HCT116 (cell line): Measurements from ENCODE around the gene ACAN. TPM values are rescaled to one million over a fixed set of nuclear protein-coding genes. Genes with fewer than 3 reads are reported as not detected.

Experiments
- ATAC-seq: fragments of 200-7000 bp; cut with Tn5 transposase; 2 replicates; pipeline ENCODE4 v1.9.1; 2020; ENCODE audit warnings: mild to moderate bottlenecking, moderate library complexity
- BruUV-seq: library from RNA; stranded (reverse); fragments of 400-500 nt; replicated peaks from 2 replicates; lab custom pipeline; 2021; lab: Mats Ljungman, UMichigan
- CTCF ChIA-PET: fragments of 300-600 bp; sonication (Branson Sonifier 250); formaldehyde crosslinking; loops from one replicate; lab custom pipeline; 2021; ENCODE audit warnings: antibody characterized with exemption; lab: Charles Lee
- POLR2A ChIA-PET: fragments of 300-600, 350-600 bp; sonication (Branson Sonifier 250); formaldehyde crosslinking; loops from one replicate; lab custom pipeline; 2021; ENCODE audit warnings: antibody characterized with exemption; lab: Charles Lee
- RAD21 ChIA-PET, 2 experiments: fragments of 300-600 bp; sonication (Branson Sonifier 250); formaldehyde crosslinking; loops; one replicate each; lab custom pipeline; 2023; ENCODE audit warnings: low total read pairs in 2 of 2; ENCODE audit not compliant: uncharacterized antibody in 2 of 2, unreplicated experiment in 2 of 2, low non-redundant PET in 1 of 2; lab: Charles Lee
- DNase-seq: peaks from one replicate; pipeline ENCODE4 v3.0.0-alpha.2; 2010; ENCODE audit warnings: low read depth, low spot score
- H2AFZ ChIP-seq: fragments of 200-600 bp; shearing (Covaris generic), sonication (generic); 2 replicates; pipeline ENCODE4 v1.6.1; 2017; ENCODE audit warnings: low read depth, mixed run types, mixed read lengths, antibody characterized with exemption, low read length; ENCODE audit not compliant: poor library complexity, severe bottlenecking
- H3K27ac ChIP-seq: 2 replicates; pipeline ENCODE4 v1.5.1; 2012; ENCODE audit warnings: low read depth, low read length
- H3K27me3 ChIP-seq: fragments of 200-600 bp; sonication (generic); 2 replicates; pipeline ENCODE4 v1.6.1; 2016; ENCODE audit warnings: mixed run types, low read length, mixed read lengths; ENCODE audit not compliant: insufficient read depth
- H3K36me3 ChIP-seq, 2 experiments: fragments of 200-500 bp in 1 of 2; fragments of 200-600 bp in 1 of 2; sonication (Bioruptor generic) in 1 of 2; sonication (generic) in 1 of 2; 2 replicates each; pipeline versions ENCODE4 v1.5.1 to v1.6.1; 2014 to 2016; ENCODE audit warnings: low read length in 2 of 2, inconsistent platforms in 1 of 2, mixed read lengths in 1 of 2, mixed run types in 1 of 2; ENCODE audit not compliant: insufficient read depth in 2 of 2, control insufficient read depth in 1 of 2
- H3K4me1 ChIP-seq, 2 experiments: fragments of 200-600 bp in 1 of 2; sonication (generic) in 1 of 2; 2 replicates each; pipeline versions ENCODE4 v1.5.1 to v1.6.1; 2012 to 2017; ENCODE audit warnings: low read length in 2 of 2, inconsistent platforms in 1 of 2, mild to moderate bottlenecking in 1 of 2, mixed read lengths in 1 of 2, mixed run types in 1 of 2, moderate library complexity in 1 of 2; ENCODE audit not compliant: insufficient read depth in 2 of 2, control insufficient read depth in 1 of 2
- H3K4me2 ChIP-seq: fragments of 200-600 bp; sonication (generic); 2 replicates; pipeline ENCODE4 v1.6.1; 2017; ENCODE audit warnings: mixed run types, low read length, mixed read lengths
- H3K4me3 ChIP-seq, 2 experiments: fragments of 200-600 bp in 1 of 2; sonication (generic) in 1 of 2; replicated peaks in 1 of 2; 2 replicates each; pipeline ENCODE4 v1.5.1; 2011 to 2016; ENCODE audit warnings: low read length in 2 of 2, control low read depth in 1 of 2, low read depth in 1 of 2, mild to moderate bottlenecking in 1 of 2, mixed read lengths in 1 of 2, mixed run types in 1 of 2
- H3K79me2 ChIP-seq: fragments of 200-600 bp; sonication (generic); 2 replicates; pipeline ENCODE4 v1.6.1; 2017; ENCODE audit warnings: mild to moderate bottlenecking, mixed run types, low read length, moderate library complexity, mixed read lengths; ENCODE audit not compliant: insufficient read depth
- H3K9ac ChIP-seq: fragments of 200-600 bp; sonication (generic); 2 replicates; pipeline ENCODE4 v1.6.1; 2016; ENCODE audit warnings: low read length, mixed read lengths
- H3K9me2 ChIP-seq: fragments of 200-600 bp; sonication (generic), shearing (Covaris generic); 2 replicates; pipeline ENCODE4 v1.6.1; 2017; ENCODE audit warnings: mixed run types, mild to moderate bottlenecking, moderate library complexity; ENCODE audit not compliant: insufficient read depth
- H3K9me3 ChIP-seq, 2 experiments: fragments of 200-500 bp in 1 of 2; fragments of 200-600 bp in 1 of 2; sonication (Bioruptor generic) in 1 of 2; sonication (generic) in 1 of 2; 2 replicates each; pipeline ENCODE4 v1.6.1; 2014 to 2017; ENCODE audit warnings: low read length in 2 of 2, mixed read lengths in 2 of 2, inconsistent platforms in 1 of 2, low read depth in 1 of 2, mild to moderate bottlenecking in 1 of 2, mixed run types in 1 of 2, moderate library complexity in 1 of 2; ENCODE audit not compliant: control insufficient read depth in 1 of 2, insufficient read depth in 1 of 2
- H4K20me1 ChIP-seq: fragments of 200-600 bp; sonication (generic), shearing (Covaris generic); 2 replicates; pipeline ENCODE4 v1.6.1; 2017; ENCODE audit warnings: mixed run types, mild to moderate bottlenecking, moderate library complexity; ENCODE audit not compliant: insufficient read depth
- ATF3 ChIP-seq: IDR thresholded peaks from 2 replicates; pipeline ENCODE4 v1.6.1; 2012
- CBX3 ChIP-seq: IDR thresholded peaks from 2 replicates; pipeline ENCODE4 v1.6.1; 2012; ENCODE audit warnings: low read depth
- CEBPB ChIP-seq: IDR thresholded peaks from 2 replicates; pipeline ENCODE4 v1.6.1; 2012; ENCODE audit warnings: low read depth
- CTCF ChIP-seq, 3 experiments: fragments of 200-600 bp in 1 of 3; sonication (generic) in 1 of 3; IDR thresholded peaks in 2 of 3; conservative IDR thresholded peaks in 1 of 3; 2 replicates each; pipeline ENCODE4 v1.5.1; 2012 to 2017; ENCODE audit warnings: low read depth in 2 of 3, low read length in 2 of 3, antibody characterized with exemption in 1 of 3, borderline replicate concordance in 1 of 3, control low read depth in 1 of 3, mild to moderate bottlenecking in 1 of 3, mixed read lengths in 1 of 3, mixed run types in 1 of 3, moderate library complexity in 1 of 3; ENCODE audit not compliant: insufficient read depth in 1 of 3
- EZH2 ChIP-seq: fragments of 200-600 bp; sonication (generic); IDR thresholded peaks from 2 replicates; pipeline ENCODE4 v1.6.1; 2017; ENCODE audit warnings: antibody characterized with exemption, mixed run types
- EZH2phosphoT487 ChIP-seq: fragments of 200-600 bp; IDR thresholded peaks from 2 replicates; pipeline ENCODE4 v1.6.1; 2018; ENCODE audit warnings: antibody characterized with exemption, borderline replicate concordance
- JUND ChIP-seq: IDR thresholded peaks from 2 replicates; pipeline ENCODE4 v1.6.1; 2012
- MAX ChIP-seq: IDR thresholded peaks from 2 replicates; pipeline ENCODE4 v1.6.1; 2012
- POLR2A ChIP-seq: IDR thresholded peaks from 2 replicates; pipeline ENCODE4 v1.7.0; 2011; ENCODE audit warnings: borderline replicate concordance; ENCODE audit not compliant: insufficient read depth, insufficient read length; ENCODE audit errors: extremely low read depth
- POLR2AphosphoS5 ChIP-seq: IDR thresholded peaks from 2 replicates; pipeline ENCODE4 v1.6.1; 2011; ENCODE audit warnings: mild to moderate bottlenecking, low read depth, low read length, moderate library complexity
- SIN3A ChIP-seq: IDR thresholded peaks from 2 replicates; pipeline ENCODE4 v1.6.1; 2012; ENCODE audit warnings: low read depth
- SP1 ChIP-seq: IDR thresholded peaks from 2 replicates; pipeline ENCODE4 v1.6.1; 2012; ENCODE audit warnings: low read depth
- YY1 ChIP-seq: IDR thresholded peaks from 2 replicates; pipeline ENCODE4 v1.6.1; 2011; ENCODE audit warnings: low read length, low read depth, moderate library complexity, mild to moderate bottlenecking; ENCODE audit not compliant: insufficient replicate concordance; ENCODE audit errors: extremely low read depth
- ZBTB33 ChIP-seq: IDR thresholded peaks from 2 replicates; pipeline ENCODE4 v1.6.1; 2011; ENCODE audit warnings: mild to moderate bottlenecking, low read length, moderate library complexity; ENCODE audit not compliant: insufficient replicate concordance; ENCODE audit errors: extremely low read depth
- ZFX ChIP-seq: fragments of 450-650 bp; IDR thresholded peaks from 2 replicates; pipeline ENCODE4 v1.6.1; 2017
- ZNF274 ChIP-seq: fragments of 200-500 bp; sonication (Bioruptor generic); IDR thresholded peaks from 2 replicates; pipeline ENCODE4 v1.6.1; 2014; ENCODE audit warnings: mild to moderate bottlenecking, low read depth, low read length, inconsistent platforms
- intact Hi-C: fragments of 100-400 bp; cut with micrococcal nuclease; formaldehyde crosslinking; loops from 2 replicates; pipeline ENCODE4 v1.10.0; 2022
- total RNA-seq: library from RNA; stranded (reverse); gene quantifications from one replicate; pipeline ENCODE4 v1.2.1, GENCODE V29; 2021; ENCODE audit not compliant: unreplicated experiment

Gene ACAN
- total RNA-seq, 1 experiment from 2014 or later: not detected

- ChIA-PET CTCF (no interaction called here), POLR2A (no interaction called here), RAD21 (no interaction called here)
- Histone ChIP-seq H3K9ac (no peak overlapping the region), H3K9me3 (no peaks in the 10 kb centered on the region), H4K20me1 (no peaks in the 10 kb centered on the region), H3K27me3 (no peaks in the 10 kb centered on the region), H3K9me2 (no peaks in the 10 kb centered on the region), H3K27ac (no peak overlapping the region), H3K36me3 (no peaks in the 10 kb centered on the region), H3K4me2 (no peak overlapping the region), H3K4me3 (no peak overlapping the region), H2AFZ (no peak overlapping the region), H3K4me1 (no peaks in the 10 kb centered on the region), H3K79me2 (no peaks in the 10 kb centered on the region)
- BruUV-seq: no TSS peak
- DNase-seq (no peak), ATAC-seq (no peak)
- intact Hi-C loops: no loop called here
- no peak for TF ChIP-seq JUND
- TF ChIP-seq ZNF274: no peak
- no peak for TF ChIP-seq EZH2phosphoT487
- no peak for TF ChIP-seq MAX
- TF ChIP-seq SP1: no peak
- no peak for TF ChIP-seq ZBTB33
- no peak for TF ChIP-seq SIN3A
- no peak for TF ChIP-seq CBX3
- no peak for TF ChIP-seq CEBPB
- TF ChIP-seq YY1: no peak
- no peak for TF ChIP-seq POLR2A
- no peak for TF ChIP-seq POLR2AphosphoS5
- TF ChIP-seq ATF3: no peak
- no peak for TF ChIP-seq CTCF (IDR thresholded peaks at IDR 0.05 in 2 of 3, conservative IDR thresholded peaks at IDR 0.05 in 1 of 3; ENCODE audit: borderline replicate concordance in 1 of 3, insufficient read depth in 1 of 3, low read depth in 2 of 3, low read length in 2 of 3)
- TF ChIP-seq ZFX: no peak
- no peak for TF ChIP-seq EZH2
Measured at GRCh38 chr15:88845616-88846015, 42.4 kb downstream of the ACAN start.
